WTC11 (cell line): ENCODE measurements around the gene RPL9.
"Not testable (repeated sequence)": the region's sequence is repeated elsewhere in the genome, so short reads cannot be mapped to it uniquely, and the experiment has no call there.

Experiments
- ATF1 ChIP-seq: sonication (generic); formaldehyde crosslinking; IDR thresholded peaks from 2 replicates; pipeline ENCODE4 v1.8.1; 2023; ENCODE audit warnings: mild to moderate bottlenecking, moderate library complexity, missing genetic modification reagents
- ATF2 ChIP-seq: sonication (generic); formaldehyde crosslinking; IDR thresholded peaks from 2 replicates; pipeline ENCODE4 v1.8.1; 2022; ENCODE audit warnings: low read depth, missing genetic modification reagents, borderline replicate concordance
- CTCF ChIP-seq: fragments of 200-600 bp; IDR thresholded peaks from 2 replicates; pipeline ENCODE4 v1.8.0; 2022; ENCODE audit warnings: antibody characterized with exemption
- ESRRA ChIP-seq: sonication (generic); formaldehyde crosslinking; IDR thresholded peaks from 2 replicates; pipeline ENCODE4 v1.8.1; 2022; ENCODE audit warnings: mild to moderate bottlenecking, missing genetic modification reagents, borderline replicate concordance
- GABPB1 ChIP-seq: sonication (generic); formaldehyde crosslinking; IDR thresholded peaks from 2 replicates; pipeline ENCODE4 v1.8.1; 2023; ENCODE audit warnings: mild to moderate bottlenecking, missing genetic modification reagents
- NFYB ChIP-seq: sonication (generic); formaldehyde crosslinking; conservative IDR thresholded peaks from 2 replicates; pipeline ENCODE4 v1.8.0; 2022; ENCODE audit warnings: low read depth, missing genetic modification reagents
- PREB ChIP-seq: sonication (generic); formaldehyde crosslinking; IDR thresholded peaks from 2 replicates; pipeline ENCODE4 v1.8.1; 2022; ENCODE audit warnings: mild to moderate bottlenecking, missing genetic modification reagents, moderate library complexity, borderline replicate concordance
- STAT6 ChIP-seq: sonication (generic); formaldehyde crosslinking; conservative IDR thresholded peaks from 2 replicates; pipeline ENCODE4 v1.8.1; 2023; ENCODE audit warnings: mild to moderate bottlenecking, low read depth, missing genetic modification reagents, moderate library complexity
- TCF7 ChIP-seq: sonication (generic); formaldehyde crosslinking; IDR thresholded peaks from 2 replicates; pipeline ENCODE4 v1.8.0; 2022; ENCODE audit warnings: mild to moderate bottlenecking, low read depth, missing genetic modification reagents, moderate library complexity
- USF2 ChIP-seq: sonication (generic); formaldehyde crosslinking; IDR thresholded peaks from 2 replicates; pipeline ENCODE4 v1.8.1; 2023; ENCODE audit warnings: mild to moderate bottlenecking, missing genetic modification reagents, moderate library complexity
- ZNF121 ChIP-seq: sonication (generic); formaldehyde crosslinking; IDR thresholded peaks from 2 replicates; pipeline ENCODE4 v1.8.0; 2023; ENCODE audit warnings: missing genetic modification reagents

- not testable (repeated sequence) for TF ChIP-seq TCF7 (CRISPR knock-in tag); NFYB (CRISPR knock-in tag); CTCF; USF2 (CRISPR knock-in tag); PREB (CRISPR knock-in tag); GABPB1 (CRISPR knock-in tag); ATF1; STAT6 (CRISPR knock-in tag); ZNF121 (CRISPR knock-in tag); ESRRA; ATF2
These were observed 43.9 kb upstream of the RPL9 start for GRCh38 chr4:39502664-39503035.
